AG04449 (cell line): ENCODE measurements around the gene FCRLB.

Source experiments
- CTCF ChIA-PET: fragments of 350-600 bp; formaldehyde crosslinking; extraction: SDS; loops from one replicate; lab custom pipeline; 2021; ENCODE audit warnings: antibody characterized with exemption; lab: Yijun Ruan, JAX
- POLR2A ChIA-PET: fragments of 400-600, 350-600 bp; formaldehyde crosslinking; extraction: SDS; loops from one replicate; lab custom pipeline; 2020; ENCODE audit warnings: antibody characterized with exemption, inconsistent platforms; lab: Yijun Ruan, JAX
- DNase-seq: peaks from one replicate; pipeline ENCODE4 v3.0.0-alpha.2; 2010; ENCODE audit warnings: low read depth, low spot score
- H3K4me3 ChIP-seq: 2 replicates; pipeline ENCODE4 v1.5.1; 2011; ENCODE audit warnings: low read depth, mild to moderate bottlenecking, control low read depth, low read length
- TF ChIP-seq, protein P1 (sequence below): IDR thresholded peaks from one replicate; pipeline ENCODE4 v1.5.1; 2011; ENCODE audit warnings: mild to moderate bottlenecking, moderate library complexity, low read length, control low read depth, inconsistent platforms; ENCODE audit not compliant: insufficient read depth; ENCODE audit errors: missing control alignments

FCRLB gene

DNA sequence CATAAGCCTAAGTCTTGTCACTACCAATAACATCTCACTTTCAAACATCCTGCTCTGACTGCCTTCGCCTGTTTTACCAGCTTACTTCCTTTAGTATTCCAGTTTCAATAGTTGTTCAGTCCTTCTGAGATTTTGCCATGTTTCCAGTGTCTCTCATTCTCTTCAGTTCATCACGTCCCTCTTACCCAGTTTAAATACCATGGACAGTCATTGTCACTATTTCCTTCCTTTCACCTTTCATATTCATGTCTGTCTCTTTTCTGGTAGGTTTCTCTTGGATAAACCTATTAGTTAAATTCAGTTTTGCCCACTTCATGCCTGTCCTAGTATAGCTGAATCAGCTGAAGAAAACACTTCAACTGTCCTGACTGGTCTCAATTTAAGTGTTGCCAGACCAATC, 50.6 kb downstream of the FCRLB start:
- ChIA-PET POLR2A (no interaction called here), CTCF (interaction anchor here (1.2 to 2.5 kb wide), 3 partner anchors 21 to 265 kb away, joined by 3 to 8 read pairs (median 4); no protein-coding TSS in a partner anchor)
- TF ChIP-seq, protein P1, sequence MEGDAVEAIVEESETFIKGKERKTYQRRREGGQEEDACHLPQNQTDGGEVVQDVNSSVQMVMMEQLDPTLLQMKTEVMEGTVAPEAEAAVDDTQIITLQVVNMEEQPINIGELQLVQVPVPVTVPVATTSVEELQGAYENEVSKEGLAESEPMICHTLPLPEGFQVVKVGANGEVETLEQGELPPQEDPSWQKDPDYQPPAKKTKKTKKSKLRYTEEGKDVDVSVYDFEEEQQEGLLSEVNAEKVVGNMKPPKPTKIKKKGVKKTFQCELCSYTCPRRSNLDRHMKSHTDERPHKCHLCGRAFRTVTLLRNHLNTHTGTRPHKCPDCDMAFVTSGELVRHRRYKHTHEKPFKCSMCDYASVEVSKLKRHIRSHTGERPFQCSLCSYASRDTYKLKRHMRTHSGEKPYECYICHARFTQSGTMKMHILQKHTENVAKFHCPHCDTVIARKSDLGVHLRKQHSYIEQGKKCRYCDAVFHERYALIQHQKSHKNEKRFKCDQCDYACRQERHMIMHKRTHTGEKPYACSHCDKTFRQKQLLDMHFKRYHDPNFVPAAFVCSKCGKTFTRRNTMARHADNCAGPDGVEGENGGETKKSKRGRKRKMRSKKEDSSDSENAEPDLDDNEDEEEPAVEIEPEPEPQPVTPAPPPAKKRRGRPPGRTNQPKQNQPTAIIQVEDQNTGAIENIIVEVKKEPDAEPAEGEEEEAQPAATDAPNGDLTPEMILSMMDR, result no peak
- DNase-seq, result no peak
- H3K4me3 ChIP-seq, result no peak overlapping the region

DNA sequence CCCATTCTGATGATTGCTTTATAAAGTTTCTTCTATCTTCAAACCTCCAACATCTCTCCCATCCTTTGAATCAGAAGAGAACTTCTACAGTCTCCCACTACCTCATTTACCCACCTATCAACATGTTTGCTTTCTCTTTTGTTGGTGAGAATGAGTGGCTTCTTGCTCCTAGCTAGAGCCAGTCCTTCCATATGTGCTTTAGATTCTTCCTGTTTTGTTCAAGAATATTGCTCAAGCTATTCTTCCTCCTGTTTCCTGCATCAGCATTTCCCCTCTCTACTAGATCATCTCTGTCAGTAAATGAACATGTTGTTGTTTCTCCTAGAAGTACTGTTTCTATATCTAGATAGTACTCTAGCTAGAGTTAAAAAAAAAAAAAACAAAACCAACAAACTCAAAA, 51.1 kb downstream of the FCRLB start:
- POLR2A ChIA-PET, result no interaction called here
- DNase-seq, result no peak
- CTCF ChIA-PET, result interaction anchor here (0.9 to 2.5 kb wide), 2 partner anchors 12 to 20 kb away, joined by 3 to 8 read pairs; no protein-coding TSS in a partner anchor
- TF ChIP-seq, protein P1, result no peak
- no peak overlapping the region for H3K4me3 ChIP-seq

DNA sequence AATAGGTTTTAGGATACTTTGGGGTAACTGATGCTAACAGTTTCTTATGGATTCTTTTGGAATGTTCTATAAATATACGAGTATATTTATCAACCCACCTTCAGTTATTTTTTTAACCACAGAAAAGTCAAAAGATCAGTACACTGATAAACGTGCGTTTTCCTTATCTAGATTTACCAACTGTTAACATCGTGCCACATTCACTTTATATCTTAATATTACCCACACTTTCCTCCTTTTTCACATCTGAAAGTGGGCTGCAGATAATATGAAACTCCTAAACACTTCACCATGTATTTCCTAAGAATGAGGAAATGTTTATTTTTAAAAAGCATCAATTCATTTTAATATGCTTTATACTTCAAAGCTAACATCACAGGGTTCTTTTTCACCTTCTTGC, 52.4 kb downstream of the FCRLB start:
- TF ChIP-seq, protein P1, result no peak
- ChIA-PET POLR2A (no interaction called here), CTCF (interaction anchor here (0.9 kb wide), 1 partner anchor 264 kb away, joined by 4 read pairs; no protein-coding TSS in a partner anchor)
- no peak overlapping the region for H3K4me3 ChIP-seq
- no peak for DNase-seq

DNA sequence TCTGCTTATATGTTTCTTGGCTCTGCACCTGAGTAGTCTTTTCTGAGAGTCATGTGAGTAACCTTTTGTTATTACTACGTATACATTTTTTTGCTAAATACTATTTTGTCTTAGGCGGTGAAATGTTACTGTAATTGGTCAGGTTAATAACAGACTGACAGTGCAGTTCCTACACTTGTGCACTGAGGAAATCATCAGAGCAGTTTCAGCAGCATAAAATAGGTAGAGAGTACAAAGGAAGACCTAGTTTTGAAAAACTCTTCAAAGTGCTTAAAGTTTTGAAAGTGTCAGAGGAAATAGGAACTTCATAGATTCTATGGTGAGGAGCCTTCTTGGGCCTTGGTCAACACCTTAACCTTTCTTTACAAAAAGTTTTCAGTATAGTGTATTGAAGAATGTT, 55.9 kb downstream of the FCRLB start:
- TF ChIP-seq, protein P1, result no peak
- no peak overlapping the region for H3K4me3 ChIP-seq
- CTCF ChIA-PET, result interaction anchor here (1.4 kb wide), 1 partner anchor 10 kb away, joined by 7 read pairs; no protein-coding TSS in a partner anchor
- POLR2A ChIA-PET, result no interaction called here
- no peak for DNase-seq
